ENCODE results near the gene ALK.

The ALK gene

GRCh38 chr2:29220506-29221270, 700.7 kb downstream of the ALK start:
- H3K4me3 ChIP-seq (ENCODE audit: low read depth, low read length), result no peak overlapping the region
- no peak for DNase-seq (ENCODE audit: low read depth)

GRCh38 chr2:29219374-29219773, 702.0 kb downstream of the ALK start:
- DNase-seq (ENCODE audit: low read depth), result no peak
- no peak overlapping the region for H3K4me3 ChIP-seq (ENCODE audit: low read depth, low read length)

GRCh38 chr2:29218550-29219125, 702.7 kb downstream of the ALK start:
- no peak for DNase-seq (ENCODE audit: low read depth)
- H3K4me3 ChIP-seq (ENCODE audit: low read depth, low read length), result no peak overlapping the region

- no peak for DNase-seq (ENCODE audit: low read depth)
- no peak overlapping the region for H3K4me3 ChIP-seq (ENCODE audit: low read depth, low read length)
Measured at GRCh38 chr2:29218071-29218470, 703.3 kb downstream of the ALK start.

GRCh38 chr2:29216609-29216909, 704.8 kb downstream of the ALK start:
- no peak for DNase-seq (ENCODE audit: low read depth)
- H3K4me3 ChIP-seq (ENCODE audit: low read depth, low read length), result no peak overlapping the region

- no peak overlapping the region for H3K4me3 ChIP-seq (ENCODE audit: low read depth, low read length)
- no peak for DNase-seq (ENCODE audit: low read depth)
Measured at GRCh38 chr2:29215739-29216608, 705.4 kb downstream of the ALK start.

- no peak overlapping the region for H3K4me3 ChIP-seq (ENCODE audit: low read depth, low read length)
- DNase-seq (ENCODE audit: low read depth), result no peak
Measured at GRCh38 chr2:29215073-29215472, 706.3 kb downstream of the ALK start.

GRCh38 chr2:29213888-29214291, 707.5 kb downstream of the ALK start:
- H3K4me3 ChIP-seq (ENCODE audit: low read depth, low read length), result no peak overlapping the region
- no peak for DNase-seq (ENCODE audit: low read depth)

- no peak overlapping the region for H3K4me3 ChIP-seq (ENCODE audit: low read depth, low read length)
- no peak for DNase-seq (ENCODE audit: low read depth)
Measured at GRCh38 chr2:29212009-29212408, 709.4 kb downstream of the ALK start.

GRCh38 chr2:29209551-29209950, 711.8 kb downstream of the ALK start:
- no peak overlapping the region for H3K4me3 ChIP-seq (ENCODE audit: low read depth, low read length)
- no peak for DNase-seq (ENCODE audit: low read depth)

- no peak for DNase-seq (ENCODE audit: low read depth)
- H3K4me3 ChIP-seq (ENCODE audit: low read depth, low read length), result no peak overlapping the region
Measured at GRCh38 chr2:29207352-29208148, 713.8 kb downstream of the ALK start.

GRCh38 chr2:29206941-29207340, 714.4 kb downstream of the ALK start:
- no peak for DNase-seq (ENCODE audit: low read depth)
- no peak overlapping the region for H3K4me3 ChIP-seq (ENCODE audit: low read depth, low read length)

- no peak overlapping the region for H3K4me3 ChIP-seq (ENCODE audit: low read depth, low read length)
- DNase-seq (ENCODE audit: low read depth), result no peak
Measured at GRCh38 chr2:29202819-29203495, 718.4 kb downstream of the ALK start.

GRCh38 chr2:29201979-29202378, 719.4 kb downstream of the ALK start:
- no peak for DNase-seq (ENCODE audit: low read depth)
- H3K4me3 ChIP-seq (ENCODE audit: low read depth, low read length), result no peak overlapping the region

GRCh38 chr2:29196792-29197788, 724.3 kb downstream of the ALK start:
- H3K4me3 ChIP-seq (ENCODE audit: low read depth, low read length), result no peak overlapping the region
- DNase-seq (ENCODE audit: low read depth), result no peak

GRCh38 chr2:29195796-29196195, 725.6 kb downstream of the ALK start:
- no peak overlapping the region for H3K4me3 ChIP-seq (ENCODE audit: low read depth, low read length)
- DNase-seq (ENCODE audit: low read depth), result no peak

- DNase-seq (ENCODE audit: low read depth), result no peak
Measured at GRCh38 chr2:29193681-29194080, 727.7 kb downstream of the ALK start.

GRCh38 chr2:29193111-29193510, 728.3 kb downstream of the ALK start:
- DNase-seq (ENCODE audit: low read depth), result no peak
- H3K4me3 ChIP-seq (ENCODE audit: low read depth, low read length), result no peak overlapping the region

More at GRCh38 chr2:29193681-29194080, 727.7 kb downstream of the ALK start:
- no peak overlapping the region for H3K4me3 ChIP-seq (ENCODE audit: low read depth, low read length)
